ENCODE measurements around the gene AXIN1.

AXIN1 gene

DNA sequence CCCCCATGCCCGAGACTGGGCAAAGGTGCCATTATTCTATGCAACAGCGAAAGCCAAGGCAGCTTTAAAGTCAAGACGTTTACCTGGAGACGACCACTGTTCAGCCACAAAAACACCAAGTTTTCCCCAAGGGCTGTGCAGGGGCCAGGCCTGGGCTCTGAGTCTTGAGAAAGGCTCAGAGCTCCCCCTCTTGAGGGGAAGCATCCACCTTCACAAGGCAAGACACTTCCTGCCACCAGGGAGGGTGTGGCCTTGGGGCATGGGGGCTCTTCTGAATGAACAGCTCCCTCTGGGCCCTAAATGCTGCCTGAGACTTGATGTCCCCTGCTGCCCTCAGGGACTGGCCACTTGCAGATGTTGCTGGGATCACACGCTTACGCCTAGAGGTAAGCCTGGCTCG, 43.0 kb downstream of the AXIN1 start:
- H3K4me3 ChIP-seq (ENCODE audit: low read length), result no peak overlapping the region
- TF ChIP-seq, protein P1, sequence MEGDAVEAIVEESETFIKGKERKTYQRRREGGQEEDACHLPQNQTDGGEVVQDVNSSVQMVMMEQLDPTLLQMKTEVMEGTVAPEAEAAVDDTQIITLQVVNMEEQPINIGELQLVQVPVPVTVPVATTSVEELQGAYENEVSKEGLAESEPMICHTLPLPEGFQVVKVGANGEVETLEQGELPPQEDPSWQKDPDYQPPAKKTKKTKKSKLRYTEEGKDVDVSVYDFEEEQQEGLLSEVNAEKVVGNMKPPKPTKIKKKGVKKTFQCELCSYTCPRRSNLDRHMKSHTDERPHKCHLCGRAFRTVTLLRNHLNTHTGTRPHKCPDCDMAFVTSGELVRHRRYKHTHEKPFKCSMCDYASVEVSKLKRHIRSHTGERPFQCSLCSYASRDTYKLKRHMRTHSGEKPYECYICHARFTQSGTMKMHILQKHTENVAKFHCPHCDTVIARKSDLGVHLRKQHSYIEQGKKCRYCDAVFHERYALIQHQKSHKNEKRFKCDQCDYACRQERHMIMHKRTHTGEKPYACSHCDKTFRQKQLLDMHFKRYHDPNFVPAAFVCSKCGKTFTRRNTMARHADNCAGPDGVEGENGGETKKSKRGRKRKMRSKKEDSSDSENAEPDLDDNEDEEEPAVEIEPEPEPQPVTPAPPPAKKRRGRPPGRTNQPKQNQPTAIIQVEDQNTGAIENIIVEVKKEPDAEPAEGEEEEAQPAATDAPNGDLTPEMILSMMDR (conservative IDR thresholded peaks at IDR 0.05; ENCODE audit: low read depth, low read length), result no peak
- DNase-seq (ENCODE audit: low read depth), result no peak

DNA sequence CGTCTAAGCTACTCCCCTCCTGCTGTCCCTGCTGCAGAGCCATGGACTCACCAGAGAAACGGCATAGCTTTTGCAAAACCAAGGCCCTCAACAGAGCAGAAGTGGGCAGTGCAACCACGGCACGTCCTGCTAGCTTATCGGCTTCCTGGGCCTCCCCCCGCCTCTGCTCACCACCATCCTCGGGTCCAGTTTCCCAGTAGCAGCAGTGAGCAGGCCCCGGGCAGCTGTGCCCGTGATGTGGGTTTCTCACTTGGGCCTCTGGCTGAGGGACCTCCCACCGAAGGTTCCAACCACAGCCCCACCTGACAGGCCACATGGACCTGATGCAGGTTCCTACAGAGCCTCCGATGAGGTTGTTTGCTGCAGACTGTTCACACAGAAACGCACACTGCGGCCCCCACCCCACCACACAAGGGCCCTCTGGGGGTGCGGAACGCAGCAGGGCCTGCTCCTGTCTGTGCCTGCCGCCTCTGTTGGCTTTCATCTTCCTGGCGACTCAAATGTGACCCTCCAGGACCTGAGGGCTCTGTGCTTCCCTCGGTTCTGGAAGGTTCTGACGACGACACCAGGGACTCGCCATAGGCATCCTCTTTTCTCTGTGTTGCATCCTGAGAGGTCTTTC, 44.7 kb downstream of the AXIN1 start:
- TF ChIP-seq, protein P1 (conservative IDR thresholded peaks at IDR 0.05; ENCODE audit: low read depth, low read length), result no peak
- no peak overlapping the region for H3K4me3 ChIP-seq (ENCODE audit: low read length)
- DNase-seq (ENCODE audit: low read depth), result no peak

DNA sequence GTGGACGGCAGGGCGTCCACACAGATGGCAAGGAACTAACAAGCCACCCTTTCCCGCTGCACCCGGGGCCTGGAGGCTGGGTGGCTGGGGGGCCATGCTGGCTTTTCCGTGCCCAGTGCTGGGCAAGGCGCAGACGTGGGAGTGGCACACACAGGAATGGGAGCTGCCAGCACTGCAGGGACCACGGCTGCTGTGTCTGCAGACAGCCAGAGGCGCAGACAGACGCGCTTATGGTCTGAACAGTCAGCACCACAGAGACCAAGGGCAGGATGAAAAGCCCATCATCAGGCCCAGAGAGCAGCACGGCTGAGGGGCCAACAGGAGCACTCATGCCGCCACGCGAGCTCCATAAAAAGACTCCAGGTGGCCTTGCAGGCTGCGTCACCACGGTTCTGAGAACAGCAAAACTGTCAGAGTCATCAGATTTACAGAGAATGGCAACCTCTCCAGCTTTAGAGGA, 45.6 kb downstream of the AXIN1 start:
- no peak overlapping the region for H3K4me3 ChIP-seq (ENCODE audit: low read length)
- TF ChIP-seq, protein P1 (conservative IDR thresholded peaks at IDR 0.05; ENCODE audit: low read depth, low read length), result no peak
- DNase-seq (ENCODE audit: low read depth), result no peak

DNA sequence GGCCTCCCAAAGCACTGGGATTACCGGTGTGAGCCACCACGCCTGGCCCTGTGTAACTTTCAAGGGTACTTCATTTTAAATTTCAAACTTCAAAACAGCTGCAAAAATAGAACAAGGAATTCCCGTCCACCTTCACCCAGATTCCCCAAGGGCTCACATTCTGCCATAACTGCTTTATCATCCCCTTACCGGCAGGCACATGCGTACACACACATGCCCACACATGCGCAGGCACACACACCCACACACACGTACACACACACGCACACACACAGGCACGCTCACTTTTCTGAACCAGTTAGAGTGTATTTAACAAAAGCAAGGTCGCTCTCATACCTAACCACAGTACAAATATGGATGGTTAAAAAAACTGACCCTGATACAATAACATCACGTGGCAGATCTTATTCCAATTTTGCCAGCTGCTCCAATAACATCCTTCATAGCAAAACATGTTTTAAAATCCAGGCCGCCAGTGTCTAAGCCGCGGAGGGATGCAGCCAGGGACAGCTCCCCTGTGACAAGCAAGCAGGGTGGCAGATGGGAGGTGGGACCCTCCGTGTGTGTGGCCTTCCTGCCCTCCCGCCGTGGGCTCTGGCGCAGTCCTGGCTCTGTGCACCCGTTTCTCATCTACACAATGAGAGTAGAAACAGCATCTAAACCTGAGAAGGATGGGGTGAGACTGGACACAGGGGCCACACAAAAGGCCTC, 46.5 kb downstream of the AXIN1 start:
- TF ChIP-seq, protein P1 (conservative IDR thresholded peaks at IDR 0.05; ENCODE audit: low read depth, low read length), result no peak
- no peak for DNase-seq (ENCODE audit: low read depth)
- H3K4me3 ChIP-seq (ENCODE audit: low read length), result no peak overlapping the region

DNA sequence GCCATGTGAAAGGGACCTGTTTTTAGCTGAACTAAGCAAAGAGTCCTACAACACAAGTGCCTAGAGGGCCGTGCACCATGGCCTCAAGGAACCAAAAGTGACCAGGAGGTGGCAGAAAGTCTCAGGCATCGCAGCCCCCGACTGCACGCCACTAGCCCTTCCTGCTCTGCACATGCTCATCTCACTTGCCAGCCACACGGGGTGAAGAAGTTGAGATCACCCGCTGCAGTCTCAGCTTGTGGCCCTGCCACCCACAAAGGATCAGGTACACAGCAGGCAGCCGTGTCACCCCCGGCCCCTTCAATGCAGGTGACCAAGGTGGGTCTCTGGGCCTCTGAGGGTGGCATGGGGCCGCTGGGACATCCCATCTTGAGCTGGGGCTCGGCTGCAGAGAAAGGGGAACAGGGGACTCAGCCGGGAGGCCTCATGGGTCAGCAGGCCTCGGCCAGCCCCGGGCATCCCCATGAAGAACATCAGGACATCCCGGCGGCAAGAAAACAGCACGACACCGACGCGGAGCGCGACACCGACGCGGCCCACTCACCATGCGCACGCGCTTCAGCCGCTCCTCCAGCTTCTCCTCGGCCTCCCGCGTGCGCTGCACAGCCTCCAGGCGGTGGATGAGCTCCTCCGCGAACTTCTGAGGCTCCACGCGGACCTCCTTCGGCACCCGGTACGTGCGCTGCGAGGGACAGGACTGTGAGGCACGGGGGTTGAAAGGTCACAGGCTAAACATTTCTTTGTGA, 48.6 kb downstream of the AXIN1 start:
- TF ChIP-seq, protein P1 (conservative IDR thresholded peaks at IDR 0.05; ENCODE audit: low read depth, low read length), result peak; percentile 19
- DNase-seq (ENCODE audit: low read depth), result no peak

DNA sequence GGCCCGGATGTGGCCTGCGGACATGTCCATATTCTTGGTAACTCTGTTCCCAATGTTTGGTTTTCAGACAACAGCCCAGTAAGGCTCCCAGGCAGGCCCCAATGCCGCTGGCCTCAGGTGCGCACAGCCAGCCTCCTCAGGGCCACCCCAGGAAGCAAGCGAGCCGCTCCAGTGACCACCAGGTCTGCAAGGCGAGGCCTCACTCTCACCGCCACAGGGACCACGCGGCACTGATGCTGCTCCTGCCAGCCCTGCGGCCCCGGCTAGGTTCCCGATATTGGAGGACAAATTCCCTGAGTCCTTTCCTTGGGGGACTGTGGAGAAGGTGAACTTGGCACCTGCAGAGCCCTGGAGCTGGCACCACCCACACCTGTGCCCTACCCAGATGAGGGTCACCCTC, 50.6 kb downstream of the AXIN1 start:
- TF ChIP-seq, protein P1 (conservative IDR thresholded peaks at IDR 0.05; ENCODE audit: low read depth, low read length), result no peak
- no peak for DNase-seq (ENCODE audit: low read depth)
- H3K4me3 ChIP-seq (ENCODE audit: low read length), result no peak overlapping the region

More for the DNA sequence above, 48.6 kb downstream of the AXIN1 start:
- no peak overlapping the region for H3K4me3 ChIP-seq (ENCODE audit: low read length)

All from retinal pigment epithelial cell (primary cell).